ENCODE measurements around the gene NOC3L.
"Not testable (repeated sequence)": the region's sequence is repeated elsewhere in the genome, so short reads cannot be mapped to it uniquely, and the experiment has no call there.

Gene NOC3L, protein sequence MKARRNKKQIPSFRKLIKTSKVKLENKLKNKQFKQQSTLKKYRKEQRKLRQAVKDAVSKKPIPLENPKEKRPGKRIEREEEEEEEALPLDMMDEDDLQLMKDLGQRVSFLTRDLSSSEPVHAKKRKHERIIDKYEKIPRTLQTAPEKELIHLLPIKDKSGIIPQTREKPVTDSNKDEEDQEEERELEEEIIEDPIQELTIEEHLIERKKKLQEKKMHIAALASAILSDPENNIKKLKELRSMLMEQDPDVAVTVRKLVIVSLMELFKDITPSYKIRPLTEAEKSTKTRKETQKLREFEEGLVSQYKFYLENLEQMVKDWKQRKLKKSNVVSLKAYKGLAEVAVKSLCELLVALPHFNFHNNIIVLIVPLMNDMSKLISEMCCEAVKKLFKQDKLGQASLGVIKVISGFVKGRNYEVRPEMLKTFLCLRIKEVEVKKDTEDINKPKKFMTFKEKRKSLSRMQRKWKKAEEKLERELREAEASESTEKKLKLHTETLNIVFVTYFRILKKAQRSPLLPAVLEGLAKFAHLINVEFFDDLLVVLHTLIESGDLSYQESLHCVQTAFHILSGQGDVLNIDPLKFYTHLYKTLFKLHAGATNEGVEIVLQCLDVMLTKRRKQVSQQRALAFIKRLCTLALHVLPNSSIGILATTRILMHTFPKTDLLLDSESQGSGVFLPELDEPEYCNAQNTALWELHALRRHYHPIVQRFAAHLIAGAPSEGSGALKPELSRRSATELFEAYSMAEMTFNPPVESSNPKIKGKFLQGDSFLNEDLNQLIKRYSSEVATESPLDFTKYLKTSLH

DNA sequence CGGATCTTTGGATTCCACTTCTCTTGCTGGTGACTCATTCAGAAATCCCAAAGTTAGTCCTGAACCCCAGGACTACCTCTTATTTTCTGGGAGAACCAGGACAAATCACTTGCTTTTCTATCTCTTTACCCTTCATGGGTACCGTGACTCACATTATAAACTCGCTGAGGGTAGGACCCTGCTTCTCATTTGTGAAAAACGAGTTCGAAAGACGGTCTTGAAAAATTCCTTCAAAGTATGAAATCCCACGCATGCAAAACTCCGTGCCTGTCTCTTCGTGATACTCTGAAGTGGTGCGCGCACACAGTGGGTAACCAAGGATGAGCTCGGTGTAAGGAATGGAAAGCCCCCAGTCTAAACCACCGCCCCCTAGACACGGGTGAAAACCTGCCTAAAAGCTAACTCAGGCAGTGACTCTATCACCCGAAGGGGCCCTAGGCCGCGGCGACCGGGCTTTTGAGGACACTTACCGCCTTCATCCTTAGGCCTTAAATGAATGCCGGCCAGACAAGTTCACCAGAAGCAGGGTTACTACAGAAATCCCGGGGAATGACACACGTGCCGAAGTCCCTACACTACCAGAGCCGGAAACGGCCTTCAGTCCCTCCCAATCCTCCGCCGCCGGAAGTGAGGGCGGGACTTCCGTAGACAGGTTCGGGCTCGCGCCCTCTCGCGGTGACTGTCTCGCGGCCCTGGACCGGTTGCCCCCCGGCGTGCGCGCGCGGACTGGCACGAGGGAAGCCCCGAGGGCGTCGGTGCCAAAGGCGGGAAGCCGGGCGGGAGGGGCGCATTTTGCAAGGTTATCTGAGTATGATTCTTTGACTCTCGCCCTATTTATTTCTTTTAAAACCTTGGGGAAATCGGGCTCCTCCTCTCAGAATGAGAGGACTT lies at the start of gene NOC3L:
Gene NOC3L (minus strand): TSS at position 580 of the 891 bp plus-strand sequence. CDS start 101 bp downstream, at position 479.
- peak; percentile 97 for DNase-seq

DNA sequence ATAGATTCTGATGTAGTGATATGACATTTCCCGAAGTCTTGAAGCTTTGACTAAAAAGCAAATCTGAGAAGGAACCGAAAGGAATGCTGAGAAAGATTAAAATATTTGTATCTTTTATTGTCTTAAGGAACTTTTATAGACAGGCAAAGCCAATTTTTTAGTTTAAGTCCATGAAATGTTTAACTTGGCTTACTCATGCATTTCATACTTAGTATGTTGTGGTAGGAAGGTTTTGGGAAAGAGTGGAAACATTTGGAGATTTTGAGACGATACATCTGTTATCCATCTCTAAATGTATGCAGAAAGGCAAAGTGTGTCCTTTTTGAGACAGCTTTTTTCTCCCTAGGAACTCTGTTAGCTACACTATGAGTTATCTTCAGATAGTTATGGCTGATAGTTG lies 49.7 kb upstream of the NOC3L start:
- peak; percentile 13 for DNase-seq

- no peak for DNase-seq
Measured at GRCh38 chr10:94411304-94411703, 48.6 kb upstream of the NOC3L start.

DNA sequence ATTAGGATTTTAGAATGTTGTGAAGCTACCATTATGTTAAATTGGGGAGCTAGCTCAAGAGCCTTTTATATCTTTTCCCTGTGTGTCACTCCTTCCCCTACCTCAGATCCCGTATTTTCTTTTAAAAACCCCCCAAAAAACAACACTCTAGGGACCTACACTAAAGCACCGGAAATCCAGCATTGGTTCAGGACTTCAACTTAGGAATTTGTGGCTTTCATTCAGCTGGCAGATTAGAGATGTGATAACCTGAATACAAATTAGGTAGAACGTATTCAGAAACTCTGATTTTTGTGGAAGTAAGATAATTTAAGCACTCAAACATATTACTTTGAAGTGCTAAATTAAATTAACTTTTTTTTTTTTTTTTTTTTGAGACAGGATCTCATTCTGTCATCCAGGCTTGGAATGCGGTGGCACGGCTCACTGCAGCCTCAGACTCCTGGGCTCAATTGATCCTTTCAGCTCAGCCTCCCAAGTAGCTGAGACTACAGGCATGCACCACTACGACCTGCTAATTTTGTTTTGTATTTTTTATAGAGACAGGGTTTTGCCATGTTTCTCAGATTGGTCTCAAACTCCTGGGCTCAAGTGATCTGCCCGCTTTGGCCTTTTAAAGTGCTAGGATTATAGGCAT lies 46.4 kb upstream of the NOC3L start:
- DNase-seq, result no peak

DNA sequence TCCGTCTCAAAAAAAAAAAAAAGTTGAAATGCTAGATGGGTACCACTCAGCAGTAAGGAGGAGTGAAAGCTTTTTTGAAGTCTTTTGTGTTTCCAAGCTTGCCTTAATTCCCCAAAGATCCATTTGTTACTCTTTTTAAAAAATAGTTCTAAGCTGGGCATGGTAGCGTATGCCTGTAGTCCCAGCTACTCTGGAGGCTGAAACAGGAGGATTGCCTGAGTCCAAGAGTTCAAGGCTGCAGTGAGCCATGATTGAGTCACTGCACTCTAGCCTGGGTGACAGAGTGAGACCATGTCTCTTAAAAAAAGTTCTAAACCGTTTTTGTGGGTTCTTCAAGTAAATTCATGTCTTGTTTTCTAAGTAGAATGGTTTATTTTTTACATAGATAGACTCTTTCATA lies 44.9 kb upstream of the NOC3L start:
- no peak for DNase-seq

GRCh38 chr10:94405406-94405805 lies 42.7 kb upstream of the NOC3L start:
- no peak for DNase-seq

DNA sequence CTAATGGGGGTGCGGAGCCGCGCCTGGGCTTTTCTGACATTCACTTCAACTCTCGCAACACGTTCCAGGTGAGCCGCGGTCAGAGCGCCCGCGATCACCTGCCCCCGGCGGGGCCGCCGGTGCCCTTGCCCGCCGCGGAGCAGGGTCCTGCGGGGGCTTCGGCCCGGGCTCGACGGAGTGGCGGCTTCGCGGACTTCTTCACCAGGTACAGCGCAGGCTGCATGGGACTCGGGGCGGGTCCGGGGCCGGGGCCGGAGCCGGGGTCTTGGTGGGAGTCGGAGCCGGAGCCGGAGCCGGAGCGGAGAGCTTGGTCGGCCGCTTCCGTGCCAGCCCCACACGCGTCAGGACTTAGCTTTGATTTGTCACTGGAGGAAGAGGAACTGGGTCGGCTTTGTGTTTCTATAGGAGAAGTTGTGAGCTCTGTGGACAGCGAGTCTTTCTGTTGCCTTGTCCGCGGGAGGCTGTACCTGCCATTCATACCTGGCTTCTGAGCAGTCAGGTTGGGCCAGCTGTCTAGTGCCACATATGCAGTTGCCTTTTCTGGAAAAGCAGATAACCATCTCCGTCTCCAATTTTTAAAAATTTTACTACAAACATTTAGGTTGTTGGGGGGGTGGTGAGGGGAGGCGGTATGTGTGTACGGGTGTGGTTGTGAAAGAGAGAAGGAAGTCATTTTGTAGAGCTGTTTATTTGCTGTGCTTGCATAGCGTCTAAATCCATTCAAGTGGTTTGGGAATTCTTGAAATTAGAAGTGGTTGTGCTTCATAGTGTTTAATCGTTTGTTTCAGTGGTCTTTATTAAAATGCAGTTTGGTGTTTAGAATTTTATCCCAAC lies 40.9 kb upstream of the NOC3L start:
- peak; percentile 78 for DNase-seq

DNA sequence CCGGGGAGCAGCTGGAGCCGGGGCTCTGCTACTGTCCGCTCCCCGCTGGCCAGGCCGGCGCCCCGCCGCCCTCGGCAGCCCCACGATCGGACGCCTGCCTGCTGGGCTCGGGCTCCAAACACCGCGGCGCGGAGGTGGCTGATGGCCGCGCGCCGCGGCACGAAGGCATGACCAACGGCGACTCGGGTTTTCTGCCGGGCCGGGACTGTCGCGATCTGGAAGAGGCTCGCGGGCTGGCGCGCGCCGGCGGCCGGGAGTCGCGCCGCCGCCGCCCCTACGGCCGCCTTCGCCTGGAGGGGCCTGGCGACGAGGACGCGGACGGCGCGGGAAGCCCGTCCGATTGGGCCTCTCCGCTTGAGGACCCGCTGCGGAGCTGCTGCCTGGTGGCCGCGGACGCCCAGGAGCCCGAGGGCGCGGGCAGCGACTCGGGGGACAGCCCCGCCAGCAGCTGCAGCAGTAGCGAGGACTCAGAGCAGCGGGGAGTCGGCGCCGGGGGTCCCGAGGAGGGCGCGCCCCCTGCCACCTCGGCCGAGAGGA lies 40.2 kb upstream of the NOC3L start:
- no peak for DNase-seq

GRCh38 chr10:94402204-94402842 lies 39.6 kb upstream of the NOC3L start, which contains the start of gene TBC1D12:
TSS of gene TBC1D12 (plus strand) at chr10:94402541. CDS start at chr10:94402614, 73 bp downstream.
- DNase-seq, result peak; percentile 97

- no peak for DNase-seq
Measured at GRCh38 chr10:94398762-94399161, 36.0 kb upstream of the NOC3L start.

DNA sequence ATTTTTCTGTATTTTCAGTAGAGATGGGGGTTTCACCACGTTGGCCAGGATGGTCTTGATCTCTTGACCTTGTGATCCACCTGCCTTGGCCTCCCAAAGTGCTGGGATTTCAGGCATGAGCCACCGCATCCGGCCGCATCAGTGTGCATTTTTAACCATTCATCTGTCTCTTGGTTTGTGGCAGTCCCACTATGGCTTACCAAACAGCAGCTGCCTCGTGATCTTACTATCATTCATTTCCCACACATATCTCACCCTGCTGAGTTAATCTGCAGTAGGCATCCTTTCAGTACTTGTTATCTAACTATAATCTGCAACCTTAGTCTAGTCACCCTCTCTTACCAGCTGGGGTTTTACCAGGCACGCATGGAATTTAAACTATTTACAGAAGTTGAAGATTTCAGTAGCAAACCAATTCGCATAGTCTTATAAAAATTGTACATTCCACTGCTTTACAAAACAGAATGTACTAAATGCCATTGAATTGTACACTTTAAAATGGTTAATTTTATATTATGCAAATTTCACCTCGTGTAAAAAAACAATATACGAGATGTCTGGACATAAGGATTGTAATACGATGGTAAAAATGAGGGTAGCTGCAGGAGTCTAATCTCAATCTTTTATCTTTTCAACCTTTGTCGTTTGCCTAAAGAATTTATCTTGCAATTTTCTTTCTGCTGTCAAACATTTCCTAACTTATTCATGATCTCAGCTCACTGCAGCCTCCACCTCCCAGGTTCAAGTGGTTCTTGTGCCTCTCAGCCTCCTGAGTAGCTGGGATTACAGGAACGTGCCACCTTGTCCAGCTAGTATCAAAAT lies 35.0 kb upstream of the NOC3L start:
- DNase-seq, result peak; percentile 94

DNA sequence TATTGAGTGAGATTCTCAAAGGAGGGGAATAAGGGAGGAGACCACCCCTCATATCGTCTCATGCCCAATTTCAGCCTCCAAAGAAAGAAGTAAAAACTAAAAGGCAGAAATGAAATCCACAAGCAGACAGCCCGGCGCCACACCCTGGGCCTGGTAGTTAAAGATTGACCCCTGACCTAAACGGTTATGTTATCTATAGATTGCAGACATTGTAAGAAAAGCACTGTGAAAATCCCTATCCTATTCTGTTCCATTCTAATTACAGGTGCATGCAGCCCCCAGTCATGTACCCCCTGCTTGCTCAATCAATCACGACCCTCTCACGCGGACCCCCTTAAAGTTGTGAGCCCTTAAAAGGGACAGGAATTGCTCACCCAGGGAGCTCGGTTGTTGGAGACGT lies 29.4 kb upstream of the NOC3L start:
- DNase-seq, result not testable (repeated sequence)

- DNase-seq, result not testable (repeated sequence)
Measured at GRCh38 chr10:94385733-94386132, 23.0 kb upstream of the NOC3L start.

DNA sequence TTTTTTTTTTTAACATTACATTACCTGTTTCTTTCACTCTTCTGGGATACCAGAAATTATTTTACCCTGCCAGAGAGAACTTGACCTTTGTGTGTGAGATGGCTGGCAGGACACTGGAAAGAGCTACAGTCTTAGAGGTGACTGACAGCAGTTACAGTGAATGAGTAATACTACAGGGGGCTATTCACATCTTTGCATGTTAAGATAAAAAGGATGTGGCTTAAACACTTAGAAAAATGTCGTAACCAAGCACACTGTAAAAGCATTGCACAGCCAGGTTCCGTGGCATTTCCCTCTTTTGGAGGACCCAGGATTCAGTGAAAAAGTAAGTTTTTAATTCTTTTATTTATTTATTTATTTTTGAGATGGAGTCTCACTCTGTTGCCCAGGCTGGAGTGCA lies 20.8 kb upstream of the NOC3L start:
- DNase-seq, result peak; percentile 12

DNA sequence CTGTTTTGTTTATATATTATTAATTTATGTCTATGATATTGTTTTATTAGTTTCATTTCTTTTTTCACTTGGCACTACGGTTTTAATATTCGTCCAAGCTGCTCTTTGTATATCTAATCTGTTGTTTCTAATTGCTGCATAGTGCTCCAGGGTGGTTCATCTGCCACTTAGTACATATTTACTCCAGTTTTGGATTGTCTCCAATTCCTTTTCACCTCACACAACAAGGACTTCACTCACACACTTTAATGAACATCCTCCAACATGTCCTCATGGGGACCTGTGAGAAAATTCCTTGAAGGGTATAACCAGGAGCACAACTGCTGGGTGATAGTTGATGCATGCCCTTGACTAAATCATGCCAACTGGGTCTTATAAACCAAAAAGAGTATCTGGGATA lies 14.1 kb upstream of the NOC3L start:
- DNase-seq, result no peak

- DNase-seq, result no peak
Measured at GRCh38 chr10:94375374-94375773, 12.6 kb upstream of the NOC3L start.

DNA sequence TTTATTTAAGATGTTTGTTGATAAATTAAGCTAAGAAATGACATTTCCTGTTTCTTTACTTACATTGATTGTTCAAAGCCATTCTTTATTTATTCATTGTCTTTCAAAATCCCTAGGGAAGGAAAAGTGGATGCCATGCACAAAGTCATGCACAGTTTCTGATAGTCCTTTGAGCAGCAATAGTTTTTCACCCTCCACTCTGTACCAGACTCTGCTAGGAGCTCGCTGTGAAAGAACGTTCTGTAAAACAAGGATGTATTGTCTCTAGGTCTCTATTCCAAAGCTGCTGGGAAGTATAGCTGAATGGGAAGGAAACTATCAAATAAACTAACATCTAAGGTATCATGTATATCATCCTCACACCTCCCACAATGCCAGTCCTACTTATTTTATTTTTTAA lies 7.8 kb upstream of the NOC3L start:
- DNase-seq, result no peak

DNA sequence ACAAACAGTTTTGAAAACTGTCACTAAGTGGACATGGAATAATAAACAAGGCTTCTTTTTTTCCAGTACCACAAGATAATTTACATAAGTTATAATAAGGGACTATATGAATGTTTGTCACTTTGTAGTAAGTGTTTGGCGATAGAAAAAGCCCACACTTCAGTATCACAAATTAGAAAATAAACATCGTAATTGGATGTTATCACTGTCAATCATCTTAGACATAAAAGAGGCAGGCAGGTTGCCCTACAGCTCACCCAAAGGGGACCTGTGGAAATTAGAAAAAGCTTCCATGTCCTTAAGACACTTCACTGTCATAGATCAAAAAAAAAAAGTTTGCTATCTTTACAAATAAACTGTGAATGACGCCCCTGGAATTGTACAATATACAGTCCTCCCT lies 3.6 kb upstream of the NOC3L start:
- DNase-seq, result no peak

DNA sequence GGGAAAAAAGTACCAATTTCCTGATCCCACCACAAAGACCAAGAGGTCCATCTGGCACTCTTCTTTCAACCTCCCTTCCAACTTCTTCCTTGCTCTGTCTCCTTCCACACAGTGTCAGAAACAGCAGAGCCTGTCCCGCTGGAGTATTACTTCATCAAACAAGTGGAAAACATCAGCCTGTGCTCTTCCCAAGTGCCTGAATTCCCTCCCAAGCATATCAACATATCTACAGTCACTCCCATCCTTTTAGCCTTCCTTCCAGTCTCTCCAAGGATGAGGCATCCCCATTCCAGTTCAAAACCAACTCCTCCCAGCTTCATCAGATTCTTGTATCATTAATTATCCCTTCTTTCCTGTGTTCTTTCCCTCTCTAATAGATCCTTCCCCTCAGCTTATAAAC lies 1.7 kb upstream of the NOC3L start:
- no peak for DNase-seq

- DNase-seq, result no peak
Measured at GRCh38 chr10:94363251-94363565, 469 bp upstream of the NOC3L start.
